Smooth muscle cell (in vitro differentiated cells): ENCODE data around the gene TEX19. TPM values are rescaled to one million over a fixed set of nuclear protein-coding genes. Genes with fewer than 3 reads are reported as not detected.

Experiments used
- DNase-seq: peaks from one replicate; lab custom pipeline; 2025; ENCODE audit not compliant: unreplicated experiment; lab: John Stamatoyannopoulos, UW
- H2AFZ ChIP-seq: fragments of 200-600 bp; sonication (generic); 2 replicates; pipeline ENCODE4 v1.6.0; 2016; ENCODE audit warnings: antibody characterized with exemption, low read depth, mild to moderate bottlenecking
- H3F3A ChIP-seq: fragments of 200-600 bp; sonication (generic); 2 replicates; pipeline ENCODE4 v1.6.0; 2017; ENCODE audit warnings: antibody characterized with exemption, low read depth
- H3K27ac ChIP-seq: fragments of 200-600 bp; sonication (generic); 2 replicates; pipeline ENCODE4 v1.5.1; 2016; ENCODE audit warnings: low read depth, mild to moderate bottlenecking
- H3K27me3 ChIP-seq: fragments of 200-600 bp; sonication (generic); 2 replicates; pipeline ENCODE4 v1.6.1; 2016; ENCODE audit warnings: low read depth, mild to moderate bottlenecking
- H3K36me3 ChIP-seq: fragments of 200-600 bp; sonication (generic); 2 replicates; pipeline ENCODE4 v1.5.1; 2016; ENCODE audit warnings: low read depth
- H3K4me1 ChIP-seq: fragments of 200-600 bp; sonication (generic); 2 replicates; pipeline ENCODE4 v1.5.1; 2016; ENCODE audit warnings: low read depth
- H3K4me2 ChIP-seq: fragments of 200-600 bp; sonication (generic); 2 replicates; pipeline ENCODE4 v1.6.0; 2016; ENCODE audit warnings: mild to moderate bottlenecking
- H3K4me3 ChIP-seq: fragments of 200-600 bp; sonication (generic); 2 replicates; pipeline ENCODE4 v1.5.1; 2016; ENCODE audit warnings: mild to moderate bottlenecking
- H3K79me2 ChIP-seq: fragments of 200-600 bp; sonication (generic); 2 replicates; pipeline ENCODE4 v1.6.0; 2016; ENCODE audit warnings: low read depth, mild to moderate bottlenecking
- H3K9ac ChIP-seq: fragments of 200-600 bp; sonication (generic); 2 replicates; pipeline ENCODE4 v1.6.0; 2016; ENCODE audit warnings: low read depth
- H3K9me3 ChIP-seq: fragments of 200-600 bp; sonication (generic); replicated peaks from 2 replicates; pipeline ENCODE4 v1.5.1; 2016; ENCODE audit warnings: low read depth
- H4K20me1 ChIP-seq: fragments of 200-600 bp; sonication (generic); 2 replicates; pipeline ENCODE4 v1.6.0; 2016; ENCODE audit warnings: low read depth
- WGBS: methylation state at CpG from one replicate; pipeline ENCODE4 v1.1.7; 2016; ENCODE audit warnings: low lambda C conversion rate; 5-methylcytosine and 5-hydroxymethylcytosine counted together
- polyA plus RNA-seq: library from polyadenylated mRNA; unstranded; fragments of >200 nt; fragmentation: Nextera tagmentation; extraction: Ambion mirVana; gene quantifications from 2 replicates; pipeline ENCODE4 v1.2.1, GENCODE V29; 2016
- total RNA-seq: library from RNA; depleted of rRNA; stranded (reverse); fragments of >200 nt; gene quantifications from 2 replicates; pipeline ENCODE4 v1.2.3, GENCODE V29; 2014
- TF ChIP-seq, protein P1 (sequence below): fragments of 200-600 bp; sonication (generic); IDR thresholded peaks from 2 replicates; pipeline ENCODE4 v1.5.1; 2017; ENCODE audit warnings: borderline replicate concordance, mild to moderate bottlenecking, antibody characterized with exemption; ENCODE audit not compliant: insufficient read depth, poor library complexity, severe bottlenecking

Gene TEX19
- total and polyA plus RNA-seq, 2 experiments from 2014 or later: not detected

DNA sequence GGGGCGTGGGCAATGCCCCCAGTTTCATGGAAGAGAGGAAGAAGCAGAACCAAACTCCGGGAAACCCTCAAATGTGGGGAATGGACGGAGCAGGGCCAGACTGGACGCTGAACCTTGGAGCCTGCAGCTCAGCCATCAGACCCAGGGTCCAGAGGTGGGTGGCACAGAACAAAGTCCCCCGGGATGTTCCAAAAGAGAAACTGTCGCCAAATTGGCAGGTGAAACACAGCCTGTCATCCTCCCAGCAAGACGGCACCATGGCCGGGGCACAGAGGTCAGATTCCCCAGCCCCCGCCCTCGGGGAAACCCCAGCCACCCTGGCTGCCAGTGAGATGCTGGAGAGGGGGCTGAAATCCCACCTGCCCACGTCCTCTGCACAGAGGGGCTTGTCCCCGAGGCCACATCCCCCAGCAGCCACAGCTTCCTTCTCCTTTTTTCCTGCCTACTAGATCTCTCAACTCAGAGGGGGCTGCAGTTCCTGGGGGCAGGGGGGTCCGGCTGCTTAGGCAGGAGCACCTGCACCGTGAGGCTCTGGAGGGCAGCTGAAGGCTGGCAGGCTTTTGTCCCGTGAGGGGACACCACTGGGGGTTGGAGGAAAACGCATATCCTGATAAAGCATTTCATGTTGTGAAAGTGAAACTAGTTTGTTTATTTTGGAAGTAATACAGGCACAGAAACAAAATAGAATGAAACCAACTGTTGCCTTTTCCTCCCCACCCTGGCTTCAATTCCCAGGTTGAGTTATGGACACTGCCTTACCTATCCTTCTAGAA lies 24.2 kb upstream of the TEX19 start:
- no peak for DNase-seq
- Histone ChIP-seq H2AFZ (no peak overlapping the region), H3K4me2 (no peak overlapping the region), H3K79me2 (no peaks in the 10 kb centered on the region), H3K36me3 (no peaks in the 10 kb centered on the region), H3K27me3 (peaks cover 32% of the 10 kb centered on the region), H3K9ac (no peak overlapping the region), H3F3A (no peaks in the 10 kb centered on the region), H3K27ac (no peak overlapping the region), H3K9me3 (no peaks in the 10 kb centered on the region), H4K20me1 (no peaks in the 10 kb centered on the region), H3K4me1 (peaks cover 15% of the 10 kb centered on the region), H3K4me3 (no peak overlapping the region)
- TF ChIP-seq, protein P1, sequence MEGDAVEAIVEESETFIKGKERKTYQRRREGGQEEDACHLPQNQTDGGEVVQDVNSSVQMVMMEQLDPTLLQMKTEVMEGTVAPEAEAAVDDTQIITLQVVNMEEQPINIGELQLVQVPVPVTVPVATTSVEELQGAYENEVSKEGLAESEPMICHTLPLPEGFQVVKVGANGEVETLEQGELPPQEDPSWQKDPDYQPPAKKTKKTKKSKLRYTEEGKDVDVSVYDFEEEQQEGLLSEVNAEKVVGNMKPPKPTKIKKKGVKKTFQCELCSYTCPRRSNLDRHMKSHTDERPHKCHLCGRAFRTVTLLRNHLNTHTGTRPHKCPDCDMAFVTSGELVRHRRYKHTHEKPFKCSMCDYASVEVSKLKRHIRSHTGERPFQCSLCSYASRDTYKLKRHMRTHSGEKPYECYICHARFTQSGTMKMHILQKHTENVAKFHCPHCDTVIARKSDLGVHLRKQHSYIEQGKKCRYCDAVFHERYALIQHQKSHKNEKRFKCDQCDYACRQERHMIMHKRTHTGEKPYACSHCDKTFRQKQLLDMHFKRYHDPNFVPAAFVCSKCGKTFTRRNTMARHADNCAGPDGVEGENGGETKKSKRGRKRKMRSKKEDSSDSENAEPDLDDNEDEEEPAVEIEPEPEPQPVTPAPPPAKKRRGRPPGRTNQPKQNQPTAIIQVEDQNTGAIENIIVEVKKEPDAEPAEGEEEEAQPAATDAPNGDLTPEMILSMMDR: no peak
- 81% methylated on average over 16 of the region's 16 CpGs for WGBS

DNA sequence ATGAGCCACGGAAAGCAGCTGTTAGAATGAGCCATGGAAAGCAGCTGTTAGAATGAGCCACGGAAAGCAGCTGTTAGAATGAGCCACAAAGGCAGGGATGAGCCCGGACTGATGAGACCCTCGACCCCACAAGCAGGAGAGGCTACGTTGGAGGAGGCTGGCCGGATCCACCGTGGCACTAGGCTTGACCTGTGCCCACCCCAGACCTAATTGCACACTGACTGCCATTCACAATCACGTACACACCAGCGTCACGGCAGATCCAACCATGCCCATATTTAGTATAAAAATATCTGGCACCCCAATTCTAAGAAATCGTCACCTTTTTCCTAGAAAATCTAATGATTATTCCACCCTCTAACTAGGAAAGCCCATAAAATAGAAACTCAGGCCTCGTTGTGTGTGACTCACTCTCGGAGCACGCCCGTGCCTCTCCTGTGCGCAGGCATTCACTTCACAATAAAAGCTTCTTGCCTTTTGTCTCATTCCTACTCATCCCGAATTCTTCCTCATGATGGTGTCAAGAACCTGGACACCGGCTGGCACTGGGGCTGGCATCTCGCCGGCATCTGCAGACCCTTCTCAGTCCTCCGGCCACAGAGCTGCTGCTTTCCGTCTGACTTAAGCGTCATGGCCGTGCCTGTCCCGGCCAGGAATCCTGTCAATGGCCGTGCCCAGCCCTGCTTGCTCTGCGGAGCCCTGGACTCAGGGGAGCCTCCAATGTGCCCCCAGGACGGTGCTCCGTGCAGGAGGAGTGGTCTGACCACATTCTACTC lies 20.0 kb upstream of the TEX19 start:
- DNase-seq: no peak
- Histone ChIP-seq H2AFZ (peak overlapping the region; percentile 96), H3K4me2 (peak overlapping the region; percentile 80), H3K9ac (peak overlapping the region; percentile 39), H3K79me2 (no peaks in the 10 kb centered on the region), H3K27ac (no peak overlapping the region), H3K36me3 (no peaks in the 10 kb centered on the region), H3F3A (no peaks in the 10 kb centered on the region), H3K9me3 (no peaks in the 10 kb centered on the region), H3K27me3 (peaks cover 10% of the 10 kb centered on the region), H3K4me1 (peaks cover 10% of the 10 kb centered on the region), H4K20me1 (no peaks in the 10 kb centered on the region), H3K4me3 (peak overlapping the region; percentile 38)
- TF ChIP-seq, protein P1: no peak
- 24% methylated on average over 29 of the region's 29 CpGs for WGBS

DNA sequence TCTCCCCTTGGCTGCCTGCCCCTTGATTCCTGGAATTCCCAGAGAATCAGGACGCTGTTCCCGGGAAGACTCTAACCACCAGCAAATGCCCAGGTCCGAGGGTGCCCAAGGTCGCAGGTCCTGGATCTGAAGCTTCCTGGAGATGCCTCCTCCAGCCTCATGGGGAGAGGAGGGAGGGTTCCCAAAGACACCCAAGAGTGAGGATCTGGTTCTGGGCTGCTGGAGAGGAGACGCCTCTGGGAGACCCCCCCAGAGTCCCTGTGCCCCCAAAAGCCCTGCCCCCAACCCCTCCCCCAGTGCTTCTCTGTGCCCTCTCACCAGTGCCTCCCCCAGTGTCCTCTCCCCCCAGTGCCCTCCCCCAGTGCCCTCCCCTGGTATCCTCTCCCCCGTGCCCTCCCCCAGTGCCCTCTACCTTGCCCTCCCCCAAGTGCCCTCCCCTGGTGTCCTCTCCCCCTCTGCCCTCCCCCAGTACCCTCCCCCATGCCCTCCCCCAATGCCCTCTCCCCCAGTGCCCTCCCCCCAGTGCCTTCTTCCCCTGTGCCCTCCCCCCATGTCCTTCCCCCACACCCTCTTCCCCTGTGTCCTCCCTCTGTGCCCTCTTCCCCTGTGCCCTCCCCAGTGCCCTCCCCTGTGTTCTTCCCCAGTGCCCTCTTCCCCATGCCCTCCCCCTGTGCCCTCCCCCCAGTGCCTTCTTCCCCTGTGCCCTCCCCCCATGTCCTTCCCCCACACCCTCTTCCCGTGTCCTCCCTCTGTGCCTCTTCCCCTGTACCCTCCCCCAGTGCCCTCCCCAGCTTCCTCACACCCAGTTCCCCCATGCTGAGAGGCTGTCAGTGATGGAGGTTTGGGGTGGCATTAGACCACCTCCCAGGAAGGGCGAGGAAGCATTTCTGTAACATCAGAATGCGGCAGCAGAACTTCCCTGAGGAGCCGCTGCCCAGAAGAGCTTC lies 19.1 kb upstream of the TEX19 start:
- Histone ChIP-seq H3K4me1 (peaks cover 9% of the 10 kb centered on the region), H3K4me3 (peak overlapping the region; percentile 38), H3F3A (no peaks in the 10 kb centered on the region), H3K4me2 (peak overlapping the region; percentile 80), H3K27ac (no peak overlapping the region), H3K36me3 (no peaks in the 10 kb centered on the region), H3K9me3 (no peaks in the 10 kb centered on the region), H4K20me1 (no peaks in the 10 kb centered on the region), H2AFZ (peak overlapping the region; percentile 96), H3K9ac (peak overlapping the region; percentile 39), H3K27me3 (peaks cover 5% of the 10 kb centered on the region), H3K79me2 (no peaks in the 10 kb centered on the region)
- TF ChIP-seq, protein P1: no peak
- no peak for DNase-seq
- WGBS: 76% methylated on average over 7 of the region's 10 CpGs
